ENCODE results near the gene SELENON. TPM values are rescaled to one million over a fixed set of nuclear protein-coding genes. Genes with fewer than 3 reads are reported as not detected.
A peak's percentile ranks its signal among the peaks of the same experiment; 100 is the strongest.

Gene SELENON
- total and polyA plus RNA-seq, 2 of the 4 experiments (the other 2 are of a cell fraction), result 9.1 to 114 TPM

DNA sequence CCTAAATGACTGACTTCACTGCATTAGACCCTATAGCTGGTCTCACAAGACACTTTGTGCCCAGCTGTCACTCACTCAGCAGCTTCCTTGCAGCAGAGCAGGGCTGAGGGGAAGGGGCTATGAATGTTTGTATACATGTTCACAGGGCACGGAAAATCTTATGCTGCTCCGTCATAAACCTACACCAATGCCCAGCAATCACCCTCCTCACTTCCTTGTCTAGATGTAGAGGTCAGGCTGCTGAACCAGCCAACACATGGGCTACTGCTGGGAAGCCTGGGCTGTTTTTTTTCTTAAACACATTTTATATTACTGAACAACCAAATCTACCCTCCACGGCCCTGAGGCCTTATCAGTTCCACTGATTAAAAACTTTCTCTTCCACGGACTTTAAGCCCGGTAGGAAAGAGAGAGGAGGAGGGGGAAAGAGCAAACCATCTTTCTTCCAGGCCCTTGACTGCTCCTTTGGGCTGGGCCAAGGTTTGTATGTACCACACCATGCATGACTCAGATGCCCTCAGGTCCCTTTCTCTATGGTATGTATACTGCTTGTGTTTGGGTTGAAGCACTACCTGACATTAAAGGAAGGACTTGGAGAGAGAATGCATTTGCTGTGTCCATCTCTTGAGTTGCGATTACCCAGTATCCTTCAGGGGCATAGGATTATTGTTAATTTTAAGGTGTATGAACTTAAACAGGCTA, 32.5 kb downstream of the SELENON start:
- ATAC-seq (ENCODE audit: low read depth) (no peak), DNase-seq (no peak)
- TF ChIP-seq MAFK (IDR thresholded peaks at IDR 0.05; ENCODE audit: low read depth, low read length) (no peak), NFE2L2 (IDR thresholded peaks at IDR 0.05; ENCODE audit: low read depth, low read length) (no peak), POLR2A (IDR thresholded peaks at IDR 0.05; ENCODE audit: low read depth, low read length) (no peak), RAD21 (IDR thresholded peaks at IDR 0.05; ENCODE audit: low read length) (no peak), SMC3 (IDR thresholded peaks at IDR 0.05; ENCODE audit: low read depth, low read length) (no peak)
- TF ChIP-seq, protein P1, sequence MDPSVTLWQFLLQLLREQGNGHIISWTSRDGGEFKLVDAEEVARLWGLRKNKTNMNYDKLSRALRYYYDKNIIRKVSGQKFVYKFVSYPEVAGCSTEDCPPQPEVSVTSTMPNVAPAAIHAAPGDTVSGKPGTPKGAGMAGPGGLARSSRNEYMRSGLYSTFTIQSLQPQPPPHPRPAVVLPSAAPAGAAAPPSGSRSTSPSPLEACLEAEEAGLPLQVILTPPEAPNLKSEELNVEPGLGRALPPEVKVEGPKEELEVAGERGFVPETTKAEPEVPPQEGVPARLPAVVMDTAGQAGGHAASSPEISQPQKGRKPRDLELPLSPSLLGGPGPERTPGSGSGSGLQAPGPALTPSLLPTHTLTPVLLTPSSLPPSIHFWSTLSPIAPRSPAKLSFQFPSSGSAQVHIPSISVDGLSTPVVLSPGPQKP (IDR thresholded peaks at IDR 0.05; ENCODE audit: borderline replicate concordance, low read depth, low read length), result no peak
- H4K91ac ChIP-seq (ENCODE audit: insufficient read depth, low read depth, low read length), result no peak overlapping the region
- peaks cover 50% of the 10 kb centered on the region for H3K36me3 ChIP-seq (ENCODE audit: control insufficient read depth, insufficient read depth, low read length)
- ChIA-PET POLR2A (ENCODE audit: unreplicated experiment) (no interaction called here), CTCF (no interaction called here)
- no peak overlapping the region for H3K9ac ChIP-seq (ENCODE audit: low read depth, low read length)
- H3K27ac ChIP-seq (ENCODE audit: insufficient read depth, low read length), result no peak overlapping the region
- H2BK15ac ChIP-seq (ENCODE audit: low read depth, low read length), result no peak overlapping the region
- no peak overlapping the region for H2BK120ac ChIP-seq (ENCODE audit: low read depth, low read length)
- H3K4me3 ChIP-seq (ENCODE audit: insufficient read depth, low read depth, low read length), result no peak overlapping the region
- H3K4me2 ChIP-seq (ENCODE audit: low read depth, low read length), result no peak overlapping the region
- no peak overlapping the region for H2BK5ac ChIP-seq (ENCODE audit: low read depth, low read length, poor library complexity, severe bottlenecking)
- in situ Hi-C loops (cut with MboI; ENCODE audit: low sequenced_read_pairs) (no loop called here), dilution Hi-C loops (cut with HindIII; ENCODE audit: low sequenced_read_pairs, unreplicated experiment) (no loop called here), intact Hi-C loops (cut with micrococcal nuclease) (no loop called here)
- H2AK5ac ChIP-seq (ENCODE audit: low read depth, low read length), result no peak overlapping the region
- peaks cover 3 to 10% of the 10 kb centered on the region in 2 experiments; a peak in 2 of 4 replicates for H3K79me1 ChIP-seq (ENCODE audit: low read depth in 1 of 2, low read length in 2 of 2)
- H3K18ac ChIP-seq (ENCODE audit: low read depth, low read length), result no peak overlapping the region
- no peak overlapping the region for H4K8ac ChIP-seq (ENCODE audit: low read depth in 2 of 2, low read length in 2 of 2)
- no peaks in the 10 kb centered on the region for H3K27me3 ChIP-seq (ENCODE audit: control insufficient read depth, insufficient read depth, low read length)
- H3K9me3 ChIP-seq (ENCODE audit: control insufficient read depth, insufficient read depth, low read length), result no peaks in the 10 kb centered on the region
- no peak overlapping the region for H2BK20ac ChIP-seq (ENCODE audit: low read depth, low read length)
- H2AFZ ChIP-seq (replicated peaks; ENCODE audit: low read length, poor library complexity), result no peak overlapping the region
- H3K23ac ChIP-seq (ENCODE audit: low read depth, low read length), result no peak overlapping the region
- BruUV-seq (replicated peaks), result TSS peak; percentile 97
- H3K14ac ChIP-seq (replicated peaks; ENCODE audit: low read depth, low read length), result no peak overlapping the region
- WGBS, 2 experiments (ENCODE audit: extremely low coverage in 2 of 2, insufficient read length in 1 of 2), result no CpG with 5 or more reads among the region's 6 CpGs
- H3K56ac ChIP-seq (ENCODE audit: extremely low read depth, insufficient read depth, low read length), result no peak overlapping the region
- H3K9me1 ChIP-seq (ENCODE audit: insufficient read depth, low read length), result no peaks in the 10 kb centered on the region; the same call in 1 of the 2 replicates
- H2AK9ac ChIP-seq (replicated peaks; ENCODE audit: low read depth, low read length, poor library complexity), result no peak overlapping the region
- no peaks in the 10 kb centered on the region for H3K4me1 ChIP-seq (ENCODE audit: control insufficient read depth, insufficient read depth, low read length)
- H4K20me1 ChIP-seq (ENCODE audit: insufficient read depth, low read length), result no peaks in the 10 kb centered on the region
- no peak overlapping the region for H4K5ac ChIP-seq (ENCODE audit: low read depth, low read length)
- no peak overlapping the region for H3K4ac ChIP-seq (ENCODE audit: low read depth, low read length)
